Activated naive CD8-positive, alpha-beta T cell (primary cell): Measurements from ENCODE around the gene MX2.
"Not testable (repeated sequence)": the region's sequence is repeated elsewhere in the genome, so short reads cannot be mapped to it uniquely, and the experiment has no call there.

Source experiments
- H3K27ac Mint-ChIP-seq: one replicate; pipeline ENCODE4 v1.8.0; 2021; ENCODE audit warnings: mixed read lengths
- H3K27me3 Mint-ChIP-seq: one replicate; pipeline ENCODE4 v1.8.0; 2021; ENCODE audit warnings: mixed read lengths
- H3K36me3 Mint-ChIP-seq: one replicate; pipeline ENCODE4 v1.8.0; 2021; ENCODE audit warnings: mixed read lengths
- H3K4me1 Mint-ChIP-seq: one replicate; pipeline ENCODE4 v1.8.0; 2021; ENCODE audit warnings: low read depth, mixed read lengths
- H3K4me3 Mint-ChIP-seq: one replicate; pipeline ENCODE4 v1.8.0; 2021; ENCODE audit warnings: mild to moderate bottlenecking, mixed read lengths
- H3K9me3 Mint-ChIP-seq: one replicate; pipeline ENCODE4 v1.8.0; 2021; ENCODE audit warnings: low read depth, mixed read lengths

Gene MX2

GRCh38 chr21:41361786-41362604, at the start of gene MX2:
TSS of gene MX2 (plus strand) at chr21:41362027. CDS start at chr21:41376907, 14,880 bp downstream.
- Mint-ChIP-seq H3K27ac (peak within 1 kb of the TSS; percentile 98), H3K4me3 (peak within 1 kb of the TSS; percentile 96), H3K9me3 (no peaks in the 10 kb centered on the region), H3K36me3 (peaks cover 7% of the 10 kb centered on the region), H3K4me1 (peaks cover 55% of the 10 kb centered on the region), H3K27me3 (no peaks in the 10 kb centered on the region)

GRCh38 chr21:41313285-41314164, 48.3 kb upstream of the MX2 start:
- H3K4me1 Mint-ChIP-seq, H3K36me3 Mint-ChIP-seq, H3K9me3 Mint-ChIP-seq, H3K27ac Mint-ChIP-seq, H3K4me3 Mint-ChIP-seq: not testable (repeated sequence)
- H3K27me3 Mint-ChIP-seq = peaks cover 25% of the 10 kb centered on the region

- Mint-ChIP-seq H3K4me1 (peaks cover 5% of the 10 kb centered on the region), H3K4me3 (no peak overlapping the region), H3K27ac (no peak overlapping the region), H3K36me3 (no peaks in the 10 kb centered on the region), H3K9me3 (no peaks in the 10 kb centered on the region), H3K27me3 (peaks cover 23% of the 10 kb centered on the region)
Measured at GRCh38 chr21:41315726-41316125, 46.1 kb upstream of the MX2 start.

- Mint-ChIP-seq H3K4me3 (peak within 1 kb of the TSS; percentile 67), H3K9me3 (no peaks in the 10 kb centered on the region), H3K27me3 (peaks cover 24% of the 10 kb centered on the region), H3K4me1 (peaks cover 12% of the 10 kb centered on the region), H3K36me3 (no peaks in the 10 kb centered on the region), H3K27ac (no peak within 1 kb of the TSS)
Measured at GRCh38 chr21:41316200-41317062, 45.4 kb upstream of the MX2 start, which contains the start of gene FAM3B. TSS of gene FAM3B (plus strand) at chr21:41316801. CDS start at chr21:41316880, 79 bp downstream.

- Mint-ChIP-seq H3K4me1 (peaks cover 17% of the 10 kb centered on the region), H3K9me3 (no peaks in the 10 kb centered on the region), H3K4me3 (peak overlapping the region; percentile 67), H3K36me3 (no peaks in the 10 kb centered on the region), H3K27ac (no peak overlapping the region), H3K27me3 (peaks cover 26% of the 10 kb centered on the region)
Measured at GRCh38 chr21:41317063-41317392, 44.8 kb upstream of the MX2 start.

GRCh38 chr21:41317458-41317857, 44.4 kb upstream of the MX2 start:
- Mint-ChIP-seq H3K9me3 (no peaks in the 10 kb centered on the region), H3K36me3 (no peaks in the 10 kb centered on the region), H3K4me3 (peak overlapping the region; percentile 67), H3K27ac (no peak overlapping the region), H3K27me3 (peaks cover 26% of the 10 kb centered on the region), H3K4me1 (peaks cover 17% of the 10 kb centered on the region)

GRCh38 chr21:41318218-41318617, 43.6 kb upstream of the MX2 start:
- H3K4me1 Mint-ChIP-seq = peaks cover 17% of the 10 kb centered on the region
- no peak overlapping the region for H3K27ac Mint-ChIP-seq
- H3K4me3 Mint-ChIP-seq = no peak overlapping the region
- no peaks in the 10 kb centered on the region for H3K9me3 Mint-ChIP-seq
- peaks cover 26% of the 10 kb centered on the region for H3K27me3 Mint-ChIP-seq
- no peaks in the 10 kb centered on the region for H3K36me3 Mint-ChIP-seq

- Mint-ChIP-seq H3K27me3 (peaks cover 26% of the 10 kb centered on the region), H3K27ac (no peak overlapping the region), H3K36me3 (no peaks in the 10 kb centered on the region), H3K4me1 (peaks cover 17% of the 10 kb centered on the region), H3K9me3 (no peaks in the 10 kb centered on the region), H3K4me3 (no peak overlapping the region)
Measured at GRCh38 chr21:41319273-41319672, 42.6 kb upstream of the MX2 start.

- Mint-ChIP-seq H3K9me3 (no peaks in the 10 kb centered on the region), H3K4me1 (peaks cover 15% of the 10 kb centered on the region), H3K36me3 (no peaks in the 10 kb centered on the region), H3K4me3 (no peak overlapping the region), H3K27ac (no peak overlapping the region), H3K27me3 (peaks cover 10% of the 10 kb centered on the region)
Measured at GRCh38 chr21:41321211-41321907, 40.5 kb upstream of the MX2 start.

- Mint-ChIP-seq H3K4me1 (peaks cover 15% of the 10 kb centered on the region), H3K9me3 (no peaks in the 10 kb centered on the region), H3K4me3 (no peak overlapping the region), H3K36me3 (no peaks in the 10 kb centered on the region), H3K27ac (no peak overlapping the region), H3K27me3 (peaks cover 10% of the 10 kb centered on the region)
Measured at GRCh38 chr21:41321908-41322495, 39.8 kb upstream of the MX2 start.

GRCh38 chr21:41322496-41323382, 39.1 kb upstream of the MX2 start:
- H3K4me1 Mint-ChIP-seq = peaks cover 13% of the 10 kb centered on the region
- H3K9me3 Mint-ChIP-seq = no peaks in the 10 kb centered on the region
- H3K36me3 Mint-ChIP-seq = no peaks in the 10 kb centered on the region

GRCh38 chr21:41325138-41325912, 36.5 kb upstream of the MX2 start:
- Mint-ChIP-seq H3K27me3 (peaks cover 3% of the 10 kb centered on the region), H3K36me3 (no peaks in the 10 kb centered on the region), H3K9me3 (no peaks in the 10 kb centered on the region), H3K27ac (no peak overlapping the region), H3K4me1 (peaks cover 13% of the 10 kb centered on the region), H3K4me3 (no peak overlapping the region)

More at GRCh38 chr21:41322496-41323382, 39.1 kb upstream of the MX2 start:
- Mint-ChIP-seq H3K4me3 (no peak overlapping the region), H3K27me3 (peaks cover 6% of the 10 kb centered on the region), H3K27ac (no peak overlapping the region)
